ENCODE data around the gene HOXA2.

DNA sequence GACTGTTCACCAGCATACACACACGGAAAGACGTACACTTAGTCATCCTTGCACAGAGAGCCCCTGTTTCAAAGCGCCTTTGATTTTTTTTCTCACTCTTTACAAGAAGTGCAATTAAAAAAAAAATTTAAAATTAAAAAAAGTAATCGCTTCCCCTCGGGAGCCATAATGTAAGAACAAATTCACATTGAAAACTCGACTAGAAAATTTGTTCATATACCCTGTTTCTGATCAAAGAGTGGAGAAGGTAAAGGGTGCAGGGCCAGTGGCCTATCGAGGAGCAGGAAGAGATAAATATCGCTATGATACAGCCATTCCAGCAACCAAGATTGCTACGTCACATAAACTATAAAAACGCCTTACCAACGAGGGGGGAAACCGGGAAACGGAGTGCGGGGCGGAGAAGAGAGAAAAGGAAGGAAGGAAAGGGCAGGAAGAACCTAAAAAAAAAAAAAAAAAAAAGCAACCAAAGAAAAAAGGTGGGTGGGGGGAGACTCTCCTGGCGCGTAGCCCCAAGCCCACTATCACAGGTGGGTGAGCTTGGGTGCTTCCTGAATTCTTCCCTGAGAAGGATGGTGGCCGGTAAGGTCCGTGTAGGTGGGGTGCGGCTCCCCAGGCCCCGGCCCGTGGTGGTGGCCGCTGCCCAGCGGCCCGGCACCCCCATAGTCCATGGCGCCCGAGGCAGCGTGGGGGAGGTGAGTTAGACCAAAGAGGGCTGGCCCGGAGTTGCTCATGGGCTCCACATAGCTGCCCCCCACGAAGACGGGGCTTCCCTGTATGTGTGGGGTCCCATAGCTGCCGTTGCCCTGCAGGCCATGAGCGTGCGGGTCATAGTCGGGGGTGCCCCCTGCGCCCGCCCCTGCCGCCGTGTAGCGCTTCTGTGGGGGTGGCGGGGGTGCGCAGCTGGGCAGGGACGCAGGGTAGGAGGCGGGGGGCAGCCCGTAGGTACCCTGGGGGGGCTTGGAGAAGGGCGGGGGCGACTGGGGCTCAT, 5.2 kb upstream of the HOXA2 start:
- TF ChIP-seq, protein P1, sequence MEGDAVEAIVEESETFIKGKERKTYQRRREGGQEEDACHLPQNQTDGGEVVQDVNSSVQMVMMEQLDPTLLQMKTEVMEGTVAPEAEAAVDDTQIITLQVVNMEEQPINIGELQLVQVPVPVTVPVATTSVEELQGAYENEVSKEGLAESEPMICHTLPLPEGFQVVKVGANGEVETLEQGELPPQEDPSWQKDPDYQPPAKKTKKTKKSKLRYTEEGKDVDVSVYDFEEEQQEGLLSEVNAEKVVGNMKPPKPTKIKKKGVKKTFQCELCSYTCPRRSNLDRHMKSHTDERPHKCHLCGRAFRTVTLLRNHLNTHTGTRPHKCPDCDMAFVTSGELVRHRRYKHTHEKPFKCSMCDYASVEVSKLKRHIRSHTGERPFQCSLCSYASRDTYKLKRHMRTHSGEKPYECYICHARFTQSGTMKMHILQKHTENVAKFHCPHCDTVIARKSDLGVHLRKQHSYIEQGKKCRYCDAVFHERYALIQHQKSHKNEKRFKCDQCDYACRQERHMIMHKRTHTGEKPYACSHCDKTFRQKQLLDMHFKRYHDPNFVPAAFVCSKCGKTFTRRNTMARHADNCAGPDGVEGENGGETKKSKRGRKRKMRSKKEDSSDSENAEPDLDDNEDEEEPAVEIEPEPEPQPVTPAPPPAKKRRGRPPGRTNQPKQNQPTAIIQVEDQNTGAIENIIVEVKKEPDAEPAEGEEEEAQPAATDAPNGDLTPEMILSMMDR (IDR thresholded peaks at IDR 0.05 in 4 of 5, conservative IDR thresholded peaks at IDR 0.05 in 1 of 5) = no peak
- no peak for TF ChIP-seq POLR2A (IDR thresholded peaks at IDR 0.05)

Measured in gastrocnemius medialis (tissue), 4 donors.